HG03066 (cell line): ENCODE measurements around the gene CENPX.
A peak's percentile ranks its signal among the peaks of the same experiment; 100 is the strongest.

Source experiments
- ATAC-seq: cut with Tn5 transposase; IDR thresholded peaks from one replicate; pipeline ENCODE4 v1.9.1; 2021; ENCODE audit warnings: low read depth; ENCODE audit not compliant: unreplicated experiment

The CENPX gene

DNA sequence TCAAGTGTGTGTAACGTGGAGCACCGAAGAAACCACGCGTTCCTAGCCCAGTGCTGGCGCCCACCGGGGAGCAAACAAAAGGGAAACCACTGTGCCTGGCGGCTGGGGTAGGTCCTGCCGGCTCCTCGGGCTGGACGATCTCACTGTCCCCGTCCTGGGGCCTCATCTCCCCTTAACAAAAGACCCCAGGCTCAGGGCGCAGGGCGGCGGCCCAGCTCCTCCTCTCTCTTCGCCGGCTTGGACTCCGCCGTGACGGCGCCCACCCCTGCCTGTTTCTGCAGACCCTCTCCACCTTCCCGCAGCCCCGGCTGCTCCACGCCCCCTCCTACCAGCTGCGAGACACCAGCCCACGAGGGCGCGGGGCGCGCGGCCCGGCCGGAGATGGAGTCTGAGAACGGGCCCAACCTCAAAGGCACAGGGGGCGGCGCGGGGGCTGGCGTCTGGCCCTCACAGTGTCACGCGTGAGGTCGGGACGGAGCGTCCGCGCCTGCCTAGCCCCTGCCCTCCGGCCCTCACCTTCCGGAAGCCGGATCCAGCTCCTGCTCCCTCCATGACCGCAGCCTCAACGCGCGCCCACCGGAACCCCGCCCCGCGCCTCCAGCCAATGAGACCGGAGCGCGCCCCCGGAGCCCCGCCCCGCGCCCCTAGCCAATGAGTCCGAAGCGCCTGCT, at the start of gene CENPX:
CENPX (minus strand) TSS at position 569 of the 671 bp plus-strand sequence; CDS start at position 552, 17 bp downstream.
- no peak for ATAC-seq

DNA sequence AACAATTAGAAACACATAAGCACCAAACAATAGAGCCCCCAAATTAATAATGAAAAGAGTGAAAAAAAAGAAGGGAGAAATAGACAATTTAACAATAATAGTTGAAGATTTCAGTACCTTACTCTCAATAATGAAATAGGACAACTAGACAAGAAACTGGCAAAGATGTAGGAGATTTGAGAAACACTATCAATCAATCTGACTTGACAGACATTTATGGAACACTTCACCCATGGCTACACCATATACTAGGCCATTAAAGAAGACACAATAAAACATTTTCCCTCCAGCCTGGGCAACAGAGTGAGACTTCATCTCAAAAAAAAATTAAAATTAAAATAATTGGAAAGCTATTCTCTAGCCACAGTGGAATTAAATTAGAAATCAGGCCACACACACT, 47.9 kb upstream of the CENPX start:
- ATAC-seq: no peak

DNA sequence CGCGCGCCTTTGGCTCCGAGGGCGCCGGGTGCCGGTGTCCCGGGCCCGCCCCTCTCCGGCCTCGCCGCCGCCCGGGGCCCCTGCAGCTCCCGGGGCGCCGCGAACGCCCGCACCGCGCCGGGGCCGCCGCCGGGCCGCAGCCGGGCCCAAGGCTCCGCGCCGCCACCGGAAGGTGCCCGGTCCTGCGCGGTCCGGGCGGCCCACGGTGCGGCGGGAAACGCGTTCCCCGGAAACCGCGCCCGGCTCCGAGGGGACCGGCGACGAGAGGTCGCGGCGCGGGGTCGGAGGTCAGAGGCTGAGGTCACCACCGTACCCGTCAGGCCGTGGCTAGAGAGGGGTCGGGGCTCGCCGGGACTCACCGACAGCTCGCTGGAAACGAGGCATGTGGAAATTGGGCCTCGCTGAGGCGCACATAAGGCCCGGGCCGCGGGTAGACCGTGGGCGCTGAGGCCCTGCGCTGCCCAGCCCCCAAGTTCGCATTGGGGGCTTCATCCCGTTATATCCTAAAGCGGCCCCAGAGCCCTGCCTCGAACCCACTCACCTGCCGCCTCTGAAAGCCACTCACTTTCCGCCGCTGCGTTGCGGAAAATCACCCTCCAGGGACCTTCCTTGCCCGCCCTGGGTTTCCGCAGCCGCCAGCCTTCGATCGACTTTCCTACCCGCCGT, 43.1 kb upstream of the CENPX start, which contains the start of gene DUS1L:
DUS1L (minus strand) TSS at position 167 of the 666 bp plus-strand sequence. CDS start 745 bp downstream, outside the sequence.
- ATAC-seq: peak; percentile 63

DNA sequence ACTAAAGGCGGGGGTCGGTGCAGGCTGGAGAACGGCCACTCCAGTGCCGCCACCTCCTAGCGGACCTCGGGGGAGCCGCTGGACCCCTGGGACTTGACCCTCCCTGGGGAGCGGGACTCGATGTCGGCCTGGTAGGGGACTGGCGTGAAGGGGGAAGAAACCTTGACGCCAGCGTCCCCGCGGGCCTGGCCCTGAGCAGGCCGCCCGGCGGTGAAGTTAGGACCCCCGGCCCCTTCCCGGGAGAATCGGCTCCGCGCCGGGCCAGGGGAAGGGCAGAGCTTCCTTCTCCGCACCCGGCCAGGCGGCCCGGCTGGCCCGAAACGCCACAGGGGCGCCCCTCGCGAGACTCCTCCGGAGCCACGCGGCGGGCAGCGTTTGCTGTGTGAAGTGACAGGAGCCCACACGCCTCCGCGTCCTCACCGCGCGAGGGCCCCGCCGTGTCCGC, 42.5 kb upstream of the CENPX start:
- peak; percentile 29 for ATAC-seq

DNA sequence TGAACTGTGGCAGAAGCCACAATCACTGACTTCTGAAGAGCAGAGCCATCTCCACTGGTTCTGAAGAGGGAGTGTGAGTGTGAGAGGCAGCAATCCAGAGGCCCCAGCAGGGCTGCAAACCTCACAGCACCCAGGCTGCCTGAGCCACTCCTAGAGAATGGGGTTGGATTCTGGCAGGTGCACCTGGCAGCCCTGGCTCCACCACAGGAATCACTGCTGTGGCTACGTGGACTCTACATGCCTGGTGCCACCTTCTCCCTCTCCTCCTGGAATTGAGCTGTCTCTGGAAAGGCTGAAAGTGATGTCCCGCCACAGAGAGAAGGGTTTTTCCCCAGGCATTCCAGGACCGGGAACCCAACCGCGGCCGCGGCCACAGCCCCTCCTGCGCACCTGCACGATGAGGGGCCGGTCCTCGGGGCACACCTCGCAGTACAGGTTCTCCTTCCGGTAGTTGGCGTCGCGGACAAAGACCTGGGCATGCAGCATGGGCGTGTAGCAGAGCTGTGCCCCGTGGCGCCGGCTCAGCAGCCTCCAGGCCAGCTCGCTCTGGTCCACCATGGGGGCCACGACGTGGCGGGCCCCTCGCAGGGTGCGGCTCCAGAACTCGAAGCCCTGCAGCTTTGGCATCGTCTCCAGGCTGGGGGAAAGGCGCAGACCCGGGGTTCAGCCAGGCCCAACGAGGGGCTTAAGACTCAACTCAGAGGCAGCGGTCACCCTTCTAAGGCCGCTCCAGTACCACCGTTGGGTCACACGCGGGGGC, 41.9 kb upstream of the CENPX start:
- no peak for ATAC-seq

DNA sequence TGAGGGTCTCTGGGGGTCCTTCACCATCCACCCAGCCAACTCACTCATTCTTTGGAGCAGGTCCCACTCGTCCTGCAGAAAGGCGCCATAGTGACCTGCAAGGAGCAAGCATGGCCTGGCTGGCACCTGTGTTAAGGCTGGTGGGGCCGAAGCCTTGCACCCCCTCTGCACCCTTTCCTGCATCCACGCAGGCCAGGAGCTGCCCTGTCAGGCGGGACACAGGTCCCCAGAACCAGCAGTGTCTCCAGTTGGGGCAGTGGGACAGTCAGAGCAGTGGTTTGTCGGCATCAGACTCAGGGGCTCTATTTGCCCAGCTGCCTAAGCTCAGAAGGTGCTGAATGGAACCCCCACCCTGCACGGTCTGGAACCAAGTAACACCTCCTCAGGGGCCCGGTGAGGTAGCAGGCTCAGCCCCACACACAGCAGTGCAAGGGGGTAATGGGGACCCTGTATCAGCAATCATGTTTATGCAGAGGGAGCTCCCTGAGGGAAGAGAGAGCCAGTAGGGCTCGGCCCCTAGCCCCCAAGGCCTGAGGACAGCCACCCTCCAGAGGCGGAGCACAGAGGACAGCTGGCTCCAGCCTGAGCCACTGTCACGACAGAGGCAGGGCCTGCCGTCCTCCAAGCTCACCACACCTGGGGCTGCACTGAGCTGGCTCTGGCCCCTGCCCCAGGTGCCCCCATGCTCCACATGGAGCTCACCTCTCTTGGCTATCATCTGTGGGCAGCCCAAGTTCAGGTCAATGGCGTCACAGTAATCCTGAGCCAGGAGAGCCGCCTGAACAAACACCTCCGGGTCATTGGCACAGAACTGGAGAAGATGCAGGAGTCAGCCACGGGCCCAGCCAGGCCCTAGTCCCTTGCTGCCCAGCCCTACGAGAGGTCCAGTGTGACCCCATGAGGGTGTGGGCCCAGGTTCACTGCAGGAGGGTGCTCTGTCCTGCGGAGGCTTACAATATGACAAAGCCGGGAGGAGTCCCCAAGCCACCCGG, 41.0 kb upstream of the CENPX start:
- no peak for ATAC-seq

DNA sequence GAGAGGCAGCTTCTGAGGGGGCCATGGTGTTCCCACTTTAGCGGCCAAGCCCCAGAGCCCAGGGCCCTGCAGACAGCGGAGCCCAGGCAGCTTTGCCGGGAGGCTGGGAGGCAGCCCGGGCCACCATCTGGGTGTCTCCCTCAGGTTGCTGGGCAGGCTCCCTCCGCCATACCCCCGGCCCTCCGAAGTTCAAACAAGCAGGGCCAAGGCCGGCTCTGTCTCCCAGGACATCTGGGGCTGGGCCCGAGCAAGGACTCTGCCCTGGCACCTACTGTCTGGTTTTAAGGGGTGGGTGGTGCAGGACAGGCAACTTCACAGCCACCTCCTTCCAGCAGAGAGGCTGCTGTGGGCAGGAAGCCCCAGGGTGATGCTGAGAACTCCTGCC, 40.3 kb upstream of the CENPX start:
- no peak for ATAC-seq

DNA sequence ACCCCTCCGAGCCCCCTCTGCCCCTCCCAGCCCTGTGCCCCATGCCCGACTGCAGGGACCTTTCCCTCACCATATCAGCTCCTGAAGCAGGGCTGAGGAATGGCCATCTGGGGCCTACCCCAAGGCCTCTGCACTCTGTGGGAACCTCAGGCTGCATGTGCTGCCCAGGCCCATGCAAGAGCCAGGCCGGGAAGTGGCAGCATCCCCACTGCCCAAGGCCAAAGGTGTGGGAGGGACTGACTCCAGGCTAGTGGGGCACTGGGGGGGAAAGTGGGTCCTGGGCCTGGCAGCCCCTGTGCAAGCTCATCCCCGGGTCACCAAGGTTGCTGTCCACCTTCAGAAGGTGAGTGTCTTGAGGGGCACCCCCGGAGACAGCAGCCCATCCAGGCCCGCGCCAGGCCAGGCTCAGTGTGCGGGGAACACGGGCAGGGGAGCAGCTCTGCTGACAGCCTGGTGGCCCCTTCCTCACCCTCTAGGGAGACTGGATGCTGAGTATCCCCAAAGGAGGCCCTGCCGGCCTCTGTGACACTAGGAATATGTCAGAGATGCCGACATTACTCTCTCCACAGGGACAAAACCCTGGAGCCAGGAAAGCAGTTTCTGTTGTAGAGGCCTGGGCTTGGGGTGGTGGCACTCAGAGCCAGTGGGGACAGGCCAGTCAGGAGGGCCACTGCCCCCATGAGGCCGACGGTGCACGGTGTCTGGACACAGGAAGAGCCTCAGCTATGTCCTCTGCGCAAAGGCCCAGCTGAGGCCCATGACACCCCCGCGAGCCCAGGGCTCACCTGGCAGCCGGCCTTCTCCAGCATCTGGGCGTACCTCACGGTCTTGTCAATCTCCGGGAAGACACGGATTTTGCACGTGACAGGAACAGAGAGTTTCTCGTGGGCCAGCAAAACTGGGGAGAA, 39.7 kb upstream of the CENPX start:
- no peak for ATAC-seq

DNA sequence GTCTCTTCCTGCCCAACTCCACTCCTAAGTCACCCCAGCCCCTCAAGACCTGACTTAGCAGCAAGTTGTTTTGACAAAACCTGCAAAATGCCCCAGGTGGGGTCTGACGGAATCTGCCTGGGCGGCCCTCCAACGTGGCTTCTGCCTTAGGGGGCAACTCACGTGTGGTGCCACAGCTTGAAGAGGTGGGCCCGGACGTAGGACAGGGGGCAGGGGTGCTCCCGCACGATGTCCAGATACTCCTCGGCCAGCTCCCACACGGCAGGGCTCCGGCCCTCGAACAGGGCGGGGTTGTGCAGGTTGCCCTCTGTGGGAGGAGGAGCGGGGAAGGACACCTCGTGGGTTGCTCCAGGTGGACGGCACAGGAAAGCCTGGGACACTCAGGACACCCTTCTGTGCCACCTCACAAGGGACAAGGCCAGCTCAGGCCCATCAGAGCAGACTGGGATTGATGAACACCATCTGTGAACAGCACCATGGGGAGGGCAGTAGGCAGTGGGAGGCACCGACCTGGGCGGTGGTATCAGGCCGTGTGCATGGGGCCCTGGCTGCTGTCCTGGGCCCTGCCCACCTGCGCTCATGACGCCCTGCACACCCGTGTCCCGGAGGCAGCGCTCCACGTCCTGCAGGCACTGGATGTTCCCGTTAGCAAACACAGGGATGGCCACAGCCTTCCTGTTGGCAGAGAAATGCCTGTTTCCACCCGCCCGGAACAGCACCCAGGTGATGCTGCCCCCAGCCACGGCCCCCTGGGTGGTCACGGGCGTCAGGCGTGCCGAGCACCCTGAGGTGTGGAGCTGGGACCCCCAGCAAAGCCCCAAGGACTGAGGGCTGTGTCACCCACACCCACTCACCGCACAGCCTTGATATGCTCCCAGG, 38.6 kb upstream of the CENPX start:
- no peak for ATAC-seq

DNA sequence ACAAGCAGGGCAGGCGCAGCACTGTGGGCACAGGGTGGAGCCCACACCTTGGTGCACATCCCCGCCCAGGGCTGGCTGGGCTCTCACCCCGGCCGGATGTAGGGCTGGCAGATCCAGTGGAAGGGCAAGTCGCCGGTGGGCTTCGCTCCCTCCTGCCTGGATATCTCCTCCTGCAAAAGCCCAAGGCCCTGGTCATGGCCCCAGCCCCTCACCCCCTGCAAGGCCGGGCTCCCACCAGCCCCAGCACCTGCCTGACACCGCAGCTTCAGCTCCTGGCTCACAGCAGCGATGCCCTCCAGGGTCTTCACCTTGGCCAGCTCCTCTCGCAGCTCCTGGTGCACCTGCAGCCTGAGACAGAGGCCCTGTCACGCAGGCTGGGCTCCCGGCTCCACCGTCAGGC, 37.9 kb upstream of the CENPX start:
- no peak for ATAC-seq

DNA sequence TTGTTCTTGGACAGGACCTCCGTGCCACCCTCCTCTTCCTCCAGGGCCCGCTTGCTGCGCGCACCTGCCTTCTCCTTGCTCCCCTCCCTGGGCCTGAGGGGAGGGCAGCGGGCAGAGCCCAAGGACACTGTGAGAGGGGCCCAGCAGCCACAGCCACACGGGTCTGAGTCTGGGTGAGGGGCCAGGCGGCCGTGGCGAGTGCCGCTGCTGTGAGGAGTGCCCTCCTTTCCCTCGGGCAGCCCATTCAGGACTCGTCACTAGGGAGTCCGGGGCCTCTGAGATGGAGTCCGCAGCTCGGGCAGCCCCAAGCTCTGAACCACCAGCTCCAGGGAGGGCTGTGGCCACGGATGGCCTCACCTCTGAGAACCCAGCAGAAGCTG, 37.3 kb upstream of the CENPX start:
- ATAC-seq: no peak

DNA sequence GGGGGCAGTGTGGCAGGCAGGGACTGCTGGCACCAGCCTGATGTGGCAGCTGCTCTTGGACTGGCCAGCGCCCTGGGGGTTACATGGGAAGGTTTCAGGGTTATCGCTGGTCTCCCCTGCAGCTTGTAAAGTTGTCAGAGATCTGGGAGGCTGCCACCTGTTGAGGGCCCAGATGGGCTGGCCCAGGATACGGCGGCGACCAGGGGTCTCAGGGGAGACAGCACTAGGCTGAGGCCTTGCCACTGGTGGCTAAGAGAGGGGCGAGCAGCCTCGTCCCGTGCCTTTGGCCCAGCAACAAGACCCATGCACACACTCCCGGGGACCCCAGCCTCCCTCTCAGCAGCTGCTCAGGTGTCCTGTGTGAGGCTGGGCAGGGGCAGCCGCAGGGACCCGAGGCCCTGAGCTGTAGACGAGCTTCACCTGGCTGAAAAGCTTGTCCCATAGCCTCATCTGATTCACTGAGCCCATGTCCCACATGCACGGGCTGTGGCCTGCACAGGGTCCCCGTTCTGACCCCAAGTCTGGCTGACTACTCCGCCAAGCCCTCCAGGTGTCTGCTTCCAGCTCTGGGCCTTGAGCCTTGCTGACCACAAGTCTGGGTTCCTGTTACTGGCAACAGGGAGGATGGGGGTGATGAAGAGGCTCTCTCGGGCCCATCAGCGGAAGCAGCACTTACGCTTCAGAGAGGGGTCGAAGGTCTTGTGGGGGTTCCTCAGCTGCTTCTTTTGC, 36.8 kb upstream of the CENPX start:
- ATAC-seq: no peak

DNA sequence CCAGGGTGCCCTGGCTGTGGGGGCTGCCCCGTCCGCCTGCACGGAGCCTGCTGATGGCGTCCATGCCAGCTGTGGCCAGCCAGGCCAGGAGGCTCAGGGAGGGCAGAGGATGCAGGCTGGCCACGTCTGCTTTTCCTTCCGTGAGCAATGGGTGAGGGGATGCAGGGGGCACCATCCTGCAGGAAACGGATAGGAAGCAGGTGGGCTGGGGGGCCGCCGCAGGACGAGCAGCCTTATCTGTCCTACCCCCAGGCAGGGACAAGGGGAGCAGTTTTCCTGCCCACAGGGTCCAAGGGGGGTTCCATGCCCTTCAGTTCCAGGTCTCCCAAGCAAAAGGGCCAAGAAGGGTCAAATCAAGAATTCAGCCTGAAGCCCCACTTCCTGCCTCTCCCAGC, 36.2 kb upstream of the CENPX start:
- ATAC-seq: no peak

DNA sequence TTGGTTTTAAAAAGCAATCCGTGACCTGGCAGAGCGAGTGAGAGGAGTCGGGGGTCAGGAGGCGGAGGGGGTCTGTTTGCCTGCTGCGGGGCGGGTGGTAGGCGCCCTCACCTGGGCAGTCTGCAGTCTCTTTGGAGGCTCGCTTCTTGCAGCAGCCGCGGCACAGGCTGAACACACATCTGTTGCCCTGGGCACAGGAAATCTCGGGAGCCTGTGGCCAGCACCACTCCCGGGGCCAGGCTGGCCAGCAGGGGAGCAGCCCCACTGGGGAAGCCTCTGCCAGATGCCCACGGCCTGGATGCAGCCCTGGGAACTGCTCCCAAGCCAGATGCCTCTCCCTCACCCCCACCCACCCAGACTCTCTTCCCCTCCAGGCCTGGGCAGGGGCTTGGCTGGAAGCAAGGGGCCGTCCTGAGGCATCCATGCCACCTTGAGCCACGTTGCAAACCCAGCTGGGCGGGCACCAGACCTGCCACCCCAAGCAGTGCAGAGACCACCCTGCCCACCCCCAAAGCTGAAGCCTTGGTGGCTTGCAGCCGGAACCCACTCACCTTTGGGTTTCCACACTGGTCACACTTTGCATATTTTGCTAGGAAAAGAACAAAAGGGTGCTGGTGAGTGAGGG, 35.7 kb upstream of the CENPX start:
- no peak for ATAC-seq

DNA sequence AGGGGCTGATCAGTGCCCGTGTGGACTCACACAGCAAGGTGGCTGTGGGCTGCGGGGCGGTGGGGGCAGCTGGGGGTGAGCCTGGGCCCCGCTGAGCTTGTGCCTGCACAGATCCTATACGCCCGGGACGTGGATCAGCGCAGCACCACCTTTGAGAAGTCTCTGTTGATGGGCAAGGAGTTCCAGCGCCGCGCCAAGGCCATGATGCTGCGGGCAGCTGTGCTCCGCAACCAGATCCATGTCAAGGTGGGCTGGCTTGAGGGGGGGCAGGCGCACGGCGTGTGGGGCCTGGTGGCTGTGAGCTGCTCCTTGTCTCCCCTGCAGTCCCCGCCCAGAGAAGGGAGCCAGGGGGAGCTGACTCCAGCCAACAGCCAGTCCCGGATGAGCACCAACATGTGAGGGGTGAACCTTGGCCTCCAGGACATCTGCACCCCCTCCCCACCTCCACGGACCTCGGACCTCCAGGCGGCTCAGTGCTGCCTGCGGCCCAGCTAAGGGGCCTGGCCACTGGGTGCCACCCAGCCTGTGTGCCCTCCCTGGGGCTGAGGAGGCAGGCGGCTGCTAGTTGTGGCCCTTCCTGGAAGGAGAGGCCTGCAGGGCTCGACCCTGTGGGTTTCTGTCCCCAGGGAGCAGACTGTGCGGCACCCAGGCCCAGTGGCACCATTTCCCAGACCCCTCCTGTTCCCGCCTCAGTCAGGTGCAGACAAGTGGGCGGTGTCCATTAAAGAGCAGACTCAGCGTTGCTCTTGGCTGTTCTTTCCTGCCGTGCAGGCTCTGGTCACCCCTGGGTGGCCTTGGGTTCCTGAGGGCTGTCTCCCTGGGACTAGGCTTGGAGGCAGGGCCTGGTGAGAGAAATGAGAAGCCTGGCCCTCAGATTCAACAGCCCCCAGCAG, 34.3 kb upstream of the CENPX start:
- ATAC-seq: no peak

DNA sequence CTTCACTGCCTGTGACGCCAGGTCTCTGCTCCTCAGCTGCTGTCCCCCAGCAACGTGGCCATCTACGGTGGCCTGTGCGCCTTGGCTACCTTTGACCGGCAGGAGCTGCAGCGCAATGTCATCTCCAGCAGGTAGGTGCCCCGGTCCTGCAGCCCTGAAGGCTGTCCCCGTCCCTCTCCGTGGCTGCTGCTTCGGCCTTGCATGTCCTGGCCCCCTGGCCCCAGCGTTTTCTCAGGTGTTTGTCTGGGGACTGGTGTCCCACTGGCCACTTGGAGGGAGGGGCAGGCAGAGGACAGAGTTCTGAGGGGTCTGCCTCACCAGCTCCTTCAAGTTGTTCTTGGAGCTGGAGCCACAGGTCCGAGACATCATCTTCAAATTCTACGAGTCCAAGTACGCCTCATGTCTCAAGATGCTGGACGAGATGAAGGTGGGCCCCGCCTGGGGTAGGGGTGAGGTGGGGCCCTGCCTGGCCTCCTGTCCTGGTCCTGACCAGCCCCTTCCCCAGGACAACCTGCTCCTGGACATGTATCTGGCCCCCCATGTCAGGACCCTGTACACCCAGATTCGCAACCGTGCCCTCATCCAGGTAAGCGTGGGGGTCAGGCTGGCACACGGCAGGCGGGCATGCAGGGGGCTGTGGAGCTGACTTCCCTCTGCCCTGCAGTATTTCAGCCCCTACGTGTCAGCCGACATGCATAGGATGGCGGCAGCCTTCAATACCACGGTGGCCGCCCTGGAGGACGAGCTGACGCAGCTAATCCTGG, 33.5 kb upstream of the CENPX start:
- ATAC-seq: no peak
